HepG2 (cell line): ENCODE results near the gene EHD4. TPM values are rescaled to one million over a fixed set of nuclear protein-coding genes. Genes with fewer than 3 reads are reported as not detected.

ENCODE experiments used
- ATAC-seq: fragments of 200-7000 bp; cut with Tn5 transposase; 3 replicates; pipeline ENCODE4 v1.9.1; 2020; ENCODE audit warnings: mild to moderate bottlenecking, moderate library complexity
- BruUV-seq: library from RNA; stranded (reverse); fragments of 400-500 nt; replicated peaks from 2 replicates; lab custom pipeline; 2021; lab: Mats Ljungman, UMichigan
- CTCF ChIA-PET: fragments of 300-600 bp; formaldehyde crosslinking; extraction: SDS; loops from one replicate; lab custom pipeline; 2021; ENCODE audit warnings: low total read pairs, inconsistent platforms, low intra/inter-chr PET ratio; lab: Yijun Ruan, JAX
- POLR2A ChIA-PET: fragments of 350-600 bp; sonication (Branson Sonifier 250); formaldehyde crosslinking; loops from one replicate; lab custom pipeline; 2020; ENCODE audit warnings: antibody characterized with exemption, inconsistent platforms; lab: Yijun Ruan, JAX
- DNase-seq: peaks from one replicate; pipeline ENCODE4 v3.0.0-alpha.2; 2015; ENCODE audit warnings: low spot score
- FAIRE-seq: peaks from 3 replicates; lab custom pipeline; 2011; peaks lifted over from hg19 to GRCh38; lab: Jason Lieb, UNC
- H2AFZ ChIP-seq: one replicate; pipeline ENCODE4 v1.6.1; 2011; ENCODE audit warnings: low read length, inconsistent platforms
- H3K27ac ChIP-seq: fragments of 300-600 bp; 3 replicates; pipeline ENCODE4 v1.8.0; 2011; ENCODE audit warnings: mixed run types, mild to moderate bottlenecking, mixed read lengths, low read length, inconsistent platforms; ENCODE audit not compliant: insufficient read depth; ENCODE audit errors: extremely low read length
- H3K27me3 ChIP-seq, 2 experiments: fragments of 200-600 bp in 1 of 2; 2 replicates in 1 of 2; 3 replicates in 1 of 2; pipeline versions ENCODE4 v1.6.0 to v1.8.0; 2011; ENCODE audit warnings: low read length in 2 of 2, mild to moderate bottlenecking in 2 of 2, moderate library complexity in 2 of 2, inconsistent platforms in 1 of 2; ENCODE audit not compliant: insufficient read depth in 2 of 2, control insufficient read depth in 1 of 2
- H3K36me3 ChIP-seq, 2 experiments: fragments of 200-600 bp in 1 of 2; replicated peaks in 1 of 2; 2 replicates in 1 of 2; 3 replicates in 1 of 2; pipeline versions ENCODE4 v1.5.1 to v1.8.0; 2011; ENCODE audit warnings: low read length in 2 of 2, inconsistent platforms in 1 of 2; ENCODE audit not compliant: insufficient read depth in 2 of 2, control insufficient read depth in 1 of 2
- H3K4me1 ChIP-seq: 2 replicates; pipeline ENCODE4 v1.5.1; 2012; ENCODE audit warnings: low read length, inconsistent platforms; ENCODE audit not compliant: insufficient read depth
- H3K4me2 ChIP-seq: 2 replicates; pipeline ENCODE4 v1.6.0; 2011; ENCODE audit warnings: low read depth, low read length, inconsistent platforms
- H3K4me3 ChIP-seq, 3 experiments: fragments of 200-600 bp in 1 of 3; sonication (generic), shearing (Covaris generic) in 1 of 3; replicated peaks in 1 of 3; 2 replicates each; pipeline ENCODE4 v1.5.1; 2011 to 2016; ENCODE audit warnings: low read length in 3 of 3, inconsistent platforms in 2 of 3, low read depth in 2 of 3, mild to moderate bottlenecking in 2 of 3, control low read depth in 1 of 3, mixed read lengths in 1 of 3; ENCODE audit not compliant: insufficient read depth in 1 of 3
- H3K79me2 ChIP-seq: one replicate; pipeline ENCODE4 v1.6.1; 2011; ENCODE audit warnings: low read length, inconsistent platforms; ENCODE audit not compliant: insufficient read depth
- H3K9ac ChIP-seq: 2 replicates; pipeline ENCODE4 v1.6.0; 2011; ENCODE audit warnings: mild to moderate bottlenecking, low read depth, low read length, inconsistent platforms; ENCODE audit not compliant: insufficient read depth
- H3K9me3 ChIP-seq: 2 replicates; pipeline ENCODE4 v1.5.1; 2012; ENCODE audit warnings: mild to moderate bottlenecking, low read length
- H4K20me1 ChIP-seq: 2 replicates; pipeline ENCODE4 v1.6.0; 2011; ENCODE audit warnings: inconsistent platforms, mild to moderate bottlenecking, low read length, moderate library complexity; ENCODE audit not compliant: insufficient read depth
- EZH2 ChIP-seq: conservative IDR thresholded peaks from 2 replicates; pipeline ENCODE4 v1.6.1; 2012; ENCODE audit warnings: mild to moderate bottlenecking, low read depth, low read length, moderate library complexity
- KAT8 ChIP-seq: IDR thresholded peaks from 2 replicates; pipeline ENCODE4 v1.6.1; 2016; ENCODE audit warnings: missing genetic modification reagents, missing compliant biosample characterization
- MYNN ChIP-seq: sonication (generic); formaldehyde crosslinking; IDR thresholded peaks from 2 replicates; pipeline ENCODE4 v1.4.0; 2020; ENCODE audit warnings: mild to moderate bottlenecking, low read depth, missing genetic modification reagents
- PCBP2 ChIP-seq: fragments of 200-400 bp; formaldehyde crosslinking; optimal IDR thresholded peaks from 2 replicates; pipeline ENCODE3; 2018; ENCODE audit warnings: low read length, low read depth; ENCODE audit not compliant: poor library complexity, severe bottlenecking
- RAD51 ChIP-seq: fragments of 450-650 bp; IDR thresholded peaks from 2 replicates; pipeline ENCODE4 v1.6.1; 2016; ENCODE audit warnings: borderline replicate concordance
- ZNF7 ChIP-seq: IDR thresholded peaks from 2 replicates; pipeline ENCODE4 v1.6.1; 2016; ENCODE audit warnings: missing biosample characterization, missing genetic modification reagents
- WGBS: methylation state at CpG from one replicate; pipeline ENCODE4 v1.1.6; 2017; ENCODE audit warnings: low lambda C conversion rate; 5-methylcytosine and 5-hydroxymethylcytosine counted together
- in situ Hi-C: cut with HindIII; loops from 2 replicates; pipeline ENCODE4 v1.10.0; 2017; ENCODE audit warnings: low pct_unique_long_range_greater_than_20kb; ENCODE audit not compliant: extremely low pct_ligation_motif_present
- intact Hi-C: fragments of 100-400 bp; cut with micrococcal nuclease; formaldehyde crosslinking; loops from one replicate; pipeline ENCODE4 v1.10.0; 2022; ENCODE audit not compliant: unreplicated experiment
- polyA plus RNA-seq, 8 experiments: library from polyadenylated mRNA; depleted of rRNA in 3 of 8; stranded (reverse) in 7 of 8; unstranded in 1 of 8; fragments of >200 nt; fragmentation: Illumina TruSeq in 4 of 8; extraction: Trizol in 4 of 8; gene quantifications; 2 replicates each; pipeline versions ENCODE4 v1.2.1 to v1.2.3, GENCODE V29; 2011 to 2016; ENCODE audit warnings: low read depth in 4 of 8, missing spikeins in 1 of 8, mixed read lengths in 1 of 8; ENCODE audit not compliant: insufficient read depth in 1 of 8
- total RNA-seq, 5 experiments: library from RNA; depleted of rRNA; stranded (reverse); fragments of >200 nt; fragmentation: Illumina TruSeq; extraction: Trizol; gene quantifications; 2 replicates each; pipeline ENCODE4 v1.2.3, GENCODE V29; 2016; ENCODE audit warnings: low read depth in 1 of 5
- TF ChIP-seq, protein P1 (sequence below): sonication (generic); formaldehyde crosslinking; IDR thresholded peaks from 2 replicates; pipeline ENCODE4 v1.4.0; 2020; ENCODE audit warnings: mild to moderate bottlenecking, missing genetic modification reagents
- TF ChIP-seq, protein P2 (sequence below): sonication (generic); formaldehyde crosslinking; IDR thresholded peaks from 2 replicates; pipeline ENCODE4 v1.4.0; 2020; ENCODE audit warnings: missing genetic modification reagents, mild to moderate bottlenecking, borderline replicate concordance

The EHD4 gene
- total and polyA plus RNA-seq, 2 of the 13 experiments (the other 11 are each of a cell fraction or from before 2014, with no cell fraction given): 3.1 to 4.8 TPM

DNA sequence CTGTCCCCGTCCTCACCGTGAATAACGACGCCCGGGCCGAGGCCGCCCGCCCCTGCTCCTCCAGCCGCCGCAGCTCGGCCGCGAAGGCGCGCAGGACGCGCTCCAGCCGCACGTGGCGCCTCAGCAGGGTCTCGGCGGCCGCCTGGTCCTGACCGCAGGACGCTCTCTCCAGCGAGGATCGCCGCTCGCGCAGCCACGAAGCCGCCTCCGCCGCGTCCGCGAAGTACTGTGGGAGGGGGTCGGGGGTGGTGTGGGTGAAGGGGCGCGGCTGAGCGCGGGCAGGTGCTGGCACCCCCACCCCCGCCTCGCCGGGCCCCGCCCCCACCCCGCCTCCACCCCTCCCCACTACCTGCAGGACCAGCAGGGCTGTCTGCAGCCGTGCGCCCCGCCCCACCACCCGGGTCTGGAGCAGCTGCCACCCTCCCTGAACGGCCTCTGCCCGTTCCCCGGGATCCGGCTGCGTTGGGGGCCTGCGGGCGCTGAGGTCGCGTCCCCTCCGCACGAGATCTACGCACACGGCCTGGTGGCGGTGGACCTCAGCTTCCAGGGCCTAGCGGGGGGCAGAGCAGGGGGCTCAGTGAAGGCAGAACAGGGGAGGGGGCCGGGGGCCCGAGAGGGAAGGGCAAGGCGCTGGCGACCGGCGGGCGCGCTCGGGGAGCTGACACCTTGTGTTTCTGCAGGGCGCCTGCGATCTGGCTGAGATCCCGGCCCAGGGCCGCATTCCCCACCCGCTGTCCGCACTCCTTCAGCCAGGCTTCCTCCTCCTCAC is 90.3 kb downstream of the EHD4 start (continued):
- TF ChIP-seq, protein P1, sequence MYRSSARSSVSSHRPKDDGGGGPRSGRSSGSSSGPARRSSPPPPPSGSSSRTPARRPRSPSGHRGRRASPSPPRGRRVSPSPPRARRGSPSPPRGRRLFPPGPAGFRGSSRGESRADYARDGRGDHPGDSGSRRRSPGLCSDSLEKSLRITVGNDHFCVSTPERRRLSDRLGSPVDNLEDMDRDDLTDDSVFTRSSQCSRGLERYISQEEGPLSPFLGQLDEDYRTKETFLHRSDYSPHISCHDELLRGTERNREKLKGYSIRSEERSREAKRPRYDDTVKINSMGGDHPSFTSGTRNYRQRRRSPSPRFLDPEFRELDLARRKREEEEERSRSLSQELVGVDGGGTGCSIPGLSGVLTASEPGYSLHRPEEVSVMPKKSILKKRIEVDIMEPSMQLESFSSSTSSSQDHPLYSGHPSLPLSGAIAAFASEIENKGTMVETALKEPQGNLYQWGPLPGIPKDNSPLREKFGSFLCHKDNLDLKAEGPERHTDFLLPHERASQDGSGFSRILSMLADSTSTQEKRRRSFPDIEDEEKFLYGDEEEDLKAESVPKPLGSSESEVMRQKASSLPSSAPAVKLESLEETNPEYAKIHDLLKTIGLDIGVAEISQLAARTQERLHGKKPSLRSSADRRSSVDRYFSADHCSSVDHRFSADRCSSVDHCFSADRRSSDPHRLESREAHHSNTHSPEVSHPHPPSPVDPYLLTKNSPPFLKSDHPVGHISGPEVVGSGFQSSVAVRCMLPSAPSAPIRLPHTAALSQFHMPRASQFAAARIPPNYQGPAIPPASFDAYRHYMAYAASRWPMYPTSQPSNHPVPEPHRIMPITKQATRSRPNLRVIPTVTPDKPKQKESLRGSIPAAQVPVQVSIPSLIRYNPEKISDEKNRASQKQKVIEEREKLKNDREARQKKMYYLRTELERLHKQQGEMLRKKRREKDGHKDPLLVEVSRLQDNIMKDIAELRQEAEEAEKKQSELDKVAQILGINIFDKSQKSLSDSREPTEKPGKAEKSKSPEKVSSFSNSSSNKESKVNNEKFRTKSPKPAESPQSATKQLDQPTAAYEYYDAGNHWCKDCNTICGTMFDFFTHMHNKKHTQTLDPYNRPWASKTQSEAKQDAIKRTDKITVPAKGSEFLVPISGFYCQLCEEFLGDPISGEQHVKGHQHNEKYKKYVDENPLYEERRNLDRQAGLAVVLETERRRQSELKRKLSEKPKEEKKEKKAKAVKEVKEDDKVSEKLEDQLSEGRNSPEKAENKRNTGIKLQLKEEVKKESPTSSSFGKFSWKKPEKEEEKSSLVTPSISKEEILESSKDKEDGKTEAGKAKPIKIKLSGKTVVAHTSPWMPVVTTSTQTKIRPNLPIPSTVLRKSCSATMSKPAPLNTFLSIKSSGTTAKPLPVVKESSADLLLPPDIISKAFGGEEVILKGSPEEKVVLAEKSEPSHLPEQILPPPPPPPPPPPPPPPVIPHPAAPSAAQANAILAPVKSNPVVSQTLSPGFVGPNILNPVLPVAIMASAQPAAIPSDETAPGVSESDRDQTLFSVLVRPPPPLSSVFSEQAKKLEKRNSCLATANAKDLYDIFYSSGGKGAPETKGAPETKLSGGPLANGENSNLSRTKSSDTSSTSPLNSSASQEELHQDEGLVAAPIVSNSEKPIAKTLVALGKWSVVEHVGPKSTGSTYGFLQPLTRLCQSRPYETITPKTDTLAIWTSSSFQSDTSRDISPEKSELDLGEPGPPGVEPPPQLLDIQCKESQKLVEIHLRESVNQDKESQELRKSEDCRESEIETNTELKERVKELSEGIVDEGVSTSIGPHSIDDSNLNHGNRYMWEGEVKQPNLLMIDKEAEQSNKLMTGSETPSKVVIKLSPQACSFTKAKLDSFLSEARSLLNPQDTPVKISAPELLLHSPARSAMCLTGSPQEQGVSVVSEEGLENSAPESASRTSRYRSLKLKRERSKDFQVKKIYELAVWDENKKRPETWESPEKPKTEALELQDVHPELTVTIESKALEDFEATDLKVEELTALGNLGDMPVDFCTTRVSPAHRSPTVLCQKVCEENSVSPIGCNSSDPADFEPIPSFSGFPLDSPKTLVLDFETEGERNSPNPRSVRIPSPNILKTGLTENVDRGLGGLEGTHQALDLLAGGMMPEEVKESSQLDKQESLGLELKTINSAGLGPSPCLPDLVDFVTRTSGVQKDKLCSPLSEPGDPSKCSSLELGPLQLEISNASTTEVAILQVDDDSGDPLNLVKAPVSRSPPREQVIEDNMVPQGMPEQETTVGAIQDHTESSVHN (CRISPR knock-in tag): no peak

DNA sequence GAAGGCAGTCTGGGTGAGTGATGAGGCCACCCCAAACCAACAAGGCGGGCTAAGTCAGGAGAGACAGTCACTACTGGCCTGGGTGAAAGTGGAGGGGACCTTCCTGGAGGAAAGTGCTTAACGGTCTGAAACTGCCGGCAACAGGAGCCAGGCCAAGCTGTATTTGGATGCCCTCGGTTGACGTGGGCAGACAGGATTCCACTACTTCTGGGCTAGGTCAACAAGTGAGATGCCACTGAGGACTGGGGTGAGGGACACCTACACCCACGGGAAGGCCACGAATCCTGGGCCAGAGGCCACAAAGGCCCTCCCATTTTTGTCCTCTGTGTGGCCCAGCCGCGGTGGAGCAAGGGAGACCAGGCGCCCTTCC is 90.8 kb downstream of the EHD4 start:
- Histone ChIP-seq H3K79me2 (no peaks in the 10 kb centered on the region), H3K9me3 (no peaks in the 10 kb centered on the region), H3K4me1 (peaks cover 14% of the 10 kb centered on the region; the same call in 1 of the 2 replicates), H3K36me3 (no peaks in the 10 kb centered on the region), H3K9ac (0 out of 2 replicates have a peak overlapping the region, but pooled peaks have one; percentile 8), H3K4me3 (peak overlapping the region in 1 of 3 experiments; percentile 21; a peak in 1 of 6 replicates), H3K27me3 (peaks cover 13 to 60% of the 10 kb centered on the region in 2 experiments; a peak in 4 of 5 replicates), H4K20me1 (0 out of 2 replicates have a peak, but pooled peaks cover 3% of the 10 kb centered on the region), H3K4me2 (peak overlapping the region; percentile 18; the same call in 1 of the 2 replicates), H2AFZ (no peak overlapping the region), H3K27ac (no peak overlapping the region)
- intact Hi-C loops: no loop called here
- FAIRE-seq (no peak), ATAC-seq (no peak), DNase-seq (no peak)
- 11% methylated on average over 5 of the region's 10 CpGs for WGBS
- CTCF ChIA-PET: no interaction called here
- POLR2A ChIA-PET: interaction anchor here (1.4 kb wide), 1 partner anchor 11 kb away, joined by 3 read pairs; no protein-coding TSS in a partner anchor
- BruUV-seq: no TSS peak
- in situ Hi-C loops: no loop called here
- TF ChIP-seq EZH2 (no peak), PCBP2 (no peak), RAD51 (no peak), KAT8 (CRISPR knock-in tag) (no peak), ZNF7 (CRISPR knock-in tag) (no peak), MYNN (CRISPR knock-in tag) (no peak)
- TF ChIP-seq, protein P2, sequence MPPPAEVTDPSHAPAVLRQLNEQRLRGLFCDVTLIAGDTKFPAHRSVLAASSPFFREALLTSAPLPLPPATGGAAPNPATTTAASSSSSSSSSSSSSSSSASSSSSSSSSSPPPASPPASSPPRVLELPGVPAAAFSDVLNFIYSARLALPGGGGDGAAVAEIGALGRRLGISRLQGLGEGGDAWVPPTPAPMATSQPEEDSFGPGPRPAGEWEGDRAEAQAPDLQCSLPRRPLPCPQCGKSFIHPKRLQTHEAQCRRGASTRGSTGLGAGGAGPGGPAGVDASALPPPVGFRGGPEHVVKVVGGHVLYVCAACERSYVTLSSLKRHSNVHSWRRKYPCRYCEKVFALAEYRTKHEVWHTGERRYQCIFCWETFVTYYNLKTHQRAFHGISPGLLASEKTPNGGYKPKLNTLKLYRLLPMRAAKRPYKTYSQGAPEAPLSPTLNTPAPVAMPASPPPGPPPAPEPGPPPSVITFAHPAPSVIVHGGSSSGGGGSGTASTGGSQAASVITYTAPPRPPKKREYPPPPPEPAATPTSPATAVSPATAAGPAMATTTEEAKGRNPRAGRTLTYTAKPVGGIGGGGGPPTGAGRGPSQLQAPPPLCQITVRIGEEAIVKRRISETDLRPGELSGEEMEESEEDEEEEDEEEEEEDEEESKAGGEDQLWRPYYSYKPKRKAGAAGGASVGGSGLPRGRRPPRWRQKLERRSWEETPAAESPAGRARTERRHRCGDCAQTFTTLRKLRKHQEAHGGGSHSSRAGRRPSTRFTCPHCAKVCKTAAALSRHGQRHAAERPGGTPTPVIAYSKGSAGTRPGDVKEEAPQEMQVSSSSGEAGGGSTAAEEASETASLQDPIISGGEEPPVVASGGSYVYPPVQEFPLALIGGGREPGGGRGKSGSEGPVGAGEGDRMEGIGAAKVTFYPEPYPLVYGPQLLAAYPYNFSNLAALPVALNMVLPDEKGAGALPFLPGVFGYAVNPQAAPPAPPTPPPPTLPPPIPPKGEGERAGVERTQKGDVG: no peak
